ENCODE data around the gene UBASH3B.

DNA sequence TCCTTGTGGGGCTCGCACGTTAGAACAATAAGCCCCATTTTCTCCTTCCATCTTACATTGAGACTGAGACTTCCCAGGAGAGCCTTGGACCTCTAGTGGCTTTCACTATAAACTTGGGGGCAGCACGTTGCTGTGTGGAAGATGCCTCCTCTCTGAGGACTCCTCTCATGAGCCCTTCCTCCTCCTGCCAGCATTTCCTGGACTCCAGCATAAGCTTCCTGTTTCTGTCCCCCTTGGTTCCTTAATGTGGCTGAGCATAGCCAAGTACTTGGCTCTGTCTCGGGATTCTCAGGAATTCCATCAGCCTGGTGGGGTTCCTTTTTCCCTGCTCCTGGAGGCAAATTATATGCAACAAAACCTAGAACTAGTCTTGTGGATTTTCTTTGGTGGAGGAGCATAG, 38.8 kb upstream of the UBASH3B start:
- TF ChIP-seq, protein P1, sequence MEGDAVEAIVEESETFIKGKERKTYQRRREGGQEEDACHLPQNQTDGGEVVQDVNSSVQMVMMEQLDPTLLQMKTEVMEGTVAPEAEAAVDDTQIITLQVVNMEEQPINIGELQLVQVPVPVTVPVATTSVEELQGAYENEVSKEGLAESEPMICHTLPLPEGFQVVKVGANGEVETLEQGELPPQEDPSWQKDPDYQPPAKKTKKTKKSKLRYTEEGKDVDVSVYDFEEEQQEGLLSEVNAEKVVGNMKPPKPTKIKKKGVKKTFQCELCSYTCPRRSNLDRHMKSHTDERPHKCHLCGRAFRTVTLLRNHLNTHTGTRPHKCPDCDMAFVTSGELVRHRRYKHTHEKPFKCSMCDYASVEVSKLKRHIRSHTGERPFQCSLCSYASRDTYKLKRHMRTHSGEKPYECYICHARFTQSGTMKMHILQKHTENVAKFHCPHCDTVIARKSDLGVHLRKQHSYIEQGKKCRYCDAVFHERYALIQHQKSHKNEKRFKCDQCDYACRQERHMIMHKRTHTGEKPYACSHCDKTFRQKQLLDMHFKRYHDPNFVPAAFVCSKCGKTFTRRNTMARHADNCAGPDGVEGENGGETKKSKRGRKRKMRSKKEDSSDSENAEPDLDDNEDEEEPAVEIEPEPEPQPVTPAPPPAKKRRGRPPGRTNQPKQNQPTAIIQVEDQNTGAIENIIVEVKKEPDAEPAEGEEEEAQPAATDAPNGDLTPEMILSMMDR (IDR thresholded peaks at IDR 0.05; ENCODE audit: insufficient read depth, low read depth, low read length), result no peak
- TF ChIP-seq EZH2 (IDR thresholded peaks at IDR 0.05; ENCODE audit: insufficient read depth, low read length), result no peak
